ENCODE data around the gene TRIM2.
A peak's percentile ranks its signal among the peaks of the same experiment; 100 is the strongest.

Gene TRIM2

GRCh38 chr4:153327247-153327646 is 123.0 kb downstream of the TRIM2 start:
- no peaks in the 10 kb centered on the region for H3K27me3 ChIP-seq (ENCODE audit: control insufficient read depth, low read length)
- no peaks in the 10 kb centered on the region for H3K9me2 ChIP-seq (replicated peaks; ENCODE audit: control insufficient read depth, low read length)
- peak overlapping the region; percentile 9 for H3K4me2 ChIP-seq (ENCODE audit: low read length)
- peaks cover 3% of the 10 kb centered on the region; the same call in 1 of the 2 replicates for H3F3A ChIP-seq (ENCODE audit: control insufficient read depth, insufficient read depth)
- no peaks in the 10 kb centered on the region for H4K20me1 ChIP-seq (ENCODE audit: control insufficient read depth, insufficient read depth, low read depth, low read length)
- TF ChIP-seq CTCF (IDR thresholded peaks at IDR 0.05; ENCODE audit: low read depth, low read length, poor library complexity, severe bottlenecking) (no peak), EZH2phosphoT487 (IDR thresholded peaks at IDR 0.05; ENCODE audit: borderline replicate concordance, low read length) (no peak)
- H3K9me3 ChIP-seq (ENCODE audit: control insufficient read depth, insufficient read depth, low read length), result no peaks in the 10 kb centered on the region
- no peak overlapping the region for H3K4me3 ChIP-seq (ENCODE audit: low read length)
- H3K27ac ChIP-seq (ENCODE audit: low read depth, low read length), result no peak overlapping the region
- H3K4me1 ChIP-seq (ENCODE audit: control insufficient read depth, low read length), result peaks cover 39% of the 10 kb centered on the region
- no peaks in the 10 kb centered on the region for H3K79me2 ChIP-seq (ENCODE audit: control insufficient read depth, low read length)
- H3K36me3 ChIP-seq (ENCODE audit: control insufficient read depth, low read length), result no peaks in the 10 kb centered on the region

DNA sequence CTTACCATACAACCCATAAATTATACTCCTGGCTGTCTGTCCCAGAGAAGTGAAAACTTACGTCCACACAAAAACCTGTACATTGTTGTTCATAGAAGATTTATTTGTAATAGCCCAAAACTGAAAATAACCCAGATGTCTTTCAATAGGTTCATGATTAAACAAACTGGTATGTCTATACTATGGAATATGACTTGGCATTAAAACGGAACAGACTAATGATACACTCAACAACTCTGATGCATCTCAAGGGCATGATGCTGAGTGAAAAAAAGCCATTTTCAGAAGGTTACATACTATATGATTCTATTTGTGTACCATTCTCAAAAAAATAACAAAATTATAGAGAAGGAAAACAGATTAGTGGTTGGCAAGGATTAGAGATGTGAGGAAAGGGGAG is 128.7 kb downstream of the TRIM2 start:
- peaks cover 12% of the 10 kb centered on the region for H3K4me1 ChIP-seq (ENCODE audit: control insufficient read depth, low read length)
- no peak overlapping the region for H3K4me2 ChIP-seq (ENCODE audit: low read length)
- H3F3A ChIP-seq (ENCODE audit: control insufficient read depth, insufficient read depth), result 0 out of 2 replicates have a peak, but pooled peaks cover 2% of the 10 kb centered on the region
- H3K9me2 ChIP-seq (replicated peaks; ENCODE audit: control insufficient read depth, low read length), result no peaks in the 10 kb centered on the region
- H3K4me3 ChIP-seq (ENCODE audit: low read length), result no peak overlapping the region
- no peaks in the 10 kb centered on the region for H4K20me1 ChIP-seq (ENCODE audit: control insufficient read depth, insufficient read depth, low read depth, low read length)
- H3K9me3 ChIP-seq (ENCODE audit: control insufficient read depth, insufficient read depth, low read length), result no peaks in the 10 kb centered on the region
- H3K36me3 ChIP-seq (ENCODE audit: control insufficient read depth, low read length), result no peaks in the 10 kb centered on the region
- no peak overlapping the region for H3K27ac ChIP-seq (ENCODE audit: low read depth, low read length)
- TF ChIP-seq EZH2phosphoT487 (IDR thresholded peaks at IDR 0.05; ENCODE audit: borderline replicate concordance, low read length) (no peak), CTCF (IDR thresholded peaks at IDR 0.05; ENCODE audit: low read depth, low read length, poor library complexity, severe bottlenecking) (no peak)
- no peaks in the 10 kb centered on the region for H3K27me3 ChIP-seq (ENCODE audit: control insufficient read depth, low read length)
- peaks cover under 1% of the 10 kb centered on the region for H3K79me2 ChIP-seq (ENCODE audit: control insufficient read depth, low read length)

GRCh38 chr4:153333874-153334273 is 129.6 kb downstream of the TRIM2 start:
- Histone ChIP-seq H3K27ac (ENCODE audit: low read depth, low read length) (no peak overlapping the region), H3K4me1 (ENCODE audit: control insufficient read depth, low read length) (peaks cover 12% of the 10 kb centered on the region), H3K79me2 (ENCODE audit: control insufficient read depth, low read length) (peaks cover 3% of the 10 kb centered on the region), H3K4me2 (ENCODE audit: low read length) (no peak overlapping the region), H3K27me3 (ENCODE audit: control insufficient read depth, low read length) (no peaks in the 10 kb centered on the region), H3K36me3 (ENCODE audit: control insufficient read depth, low read length) (no peaks in the 10 kb centered on the region), H3K9me3 (ENCODE audit: control insufficient read depth, insufficient read depth, low read length) (no peaks in the 10 kb centered on the region), H3K4me3 (ENCODE audit: low read length) (no peak overlapping the region), H3F3A (ENCODE audit: control insufficient read depth, insufficient read depth) (0 out of 2 replicates have a peak, but pooled peaks cover 2% of the 10 kb centered on the region), H4K20me1 (ENCODE audit: control insufficient read depth, insufficient read depth, low read depth, low read length) (no peaks in the 10 kb centered on the region), H3K9me2 (replicated peaks; ENCODE audit: control insufficient read depth, low read length) (no peaks in the 10 kb centered on the region)
- TF ChIP-seq CTCF (IDR thresholded peaks at IDR 0.05; ENCODE audit: low read depth, low read length, poor library complexity, severe bottlenecking) (no peak), EZH2phosphoT487 (IDR thresholded peaks at IDR 0.05; ENCODE audit: borderline replicate concordance, low read length) (no peak)

All from DOHH2 (cell line).